ENCODE measurements around the gene IGFBP2. TPM values are rescaled to one million over a fixed set of nuclear protein-coding genes. Genes with fewer than 3 reads are reported as not detected.
A peak's percentile ranks its signal among the peaks of the same experiment; 100 is the strongest.

Gene IGFBP2
- total RNA-seq, 1 donor from 2014 or later: 136 TPM

- no peak for DNase-seq
Measured at GRCh38 chr2:216694826-216695217, 61.6 kb downstream of the IGFBP2 start.

DNA sequence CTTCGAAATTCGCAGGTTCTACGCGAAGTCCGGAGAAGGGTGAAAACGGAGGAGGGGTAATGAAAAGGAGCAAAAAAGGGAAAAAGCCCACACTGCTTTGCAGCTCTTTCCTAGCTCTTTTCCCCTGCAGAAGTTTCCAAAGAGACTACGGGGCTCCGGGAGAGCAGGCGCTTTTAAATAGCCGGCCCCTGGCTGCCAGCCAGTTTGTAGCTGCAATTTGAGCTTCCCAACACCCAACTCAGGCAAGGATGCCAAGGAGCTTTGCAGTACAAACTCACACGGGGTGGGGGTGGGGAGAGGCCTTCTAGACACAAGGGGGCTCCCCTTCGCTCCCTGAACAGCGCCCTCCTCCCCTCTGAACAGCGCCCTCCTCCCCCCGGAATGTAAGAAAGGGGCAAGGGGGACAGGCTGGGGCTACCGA is 62.2 kb downstream of the IGFBP2 start, which contains the start of gene IGFBP5:
IGFBP5 (minus strand) TSS at position 149 of the 421 bp plus-strand sequence. CDS start 774 bp downstream, outside the sequence.
- intact Hi-C loops (cut with micrococcal nuclease): loop anchor here (5.0 to 10.0 kb wide), 4 partner anchors 289 to 817 kb away; no protein-coding TSS in a partner anchor
- Histone ChIP-seq H3K27me3 (ENCODE audit: low read depth) (peaks cover 8% of the 10 kb centered on the region), H3K4me3 (peak within 1 kb of the TSS; percentile 73), H3K27ac (replicated peaks) (peak within 1 kb of the TSS; percentile 94), H3K36me3 (no peaks in the 10 kb centered on the region), H3K4me1 (peaks cover 88% of the 10 kb centered on the region), H3K9me3 (replicated peaks) (no peaks in the 10 kb centered on the region)
- TF ChIP-seq, protein P1, sequence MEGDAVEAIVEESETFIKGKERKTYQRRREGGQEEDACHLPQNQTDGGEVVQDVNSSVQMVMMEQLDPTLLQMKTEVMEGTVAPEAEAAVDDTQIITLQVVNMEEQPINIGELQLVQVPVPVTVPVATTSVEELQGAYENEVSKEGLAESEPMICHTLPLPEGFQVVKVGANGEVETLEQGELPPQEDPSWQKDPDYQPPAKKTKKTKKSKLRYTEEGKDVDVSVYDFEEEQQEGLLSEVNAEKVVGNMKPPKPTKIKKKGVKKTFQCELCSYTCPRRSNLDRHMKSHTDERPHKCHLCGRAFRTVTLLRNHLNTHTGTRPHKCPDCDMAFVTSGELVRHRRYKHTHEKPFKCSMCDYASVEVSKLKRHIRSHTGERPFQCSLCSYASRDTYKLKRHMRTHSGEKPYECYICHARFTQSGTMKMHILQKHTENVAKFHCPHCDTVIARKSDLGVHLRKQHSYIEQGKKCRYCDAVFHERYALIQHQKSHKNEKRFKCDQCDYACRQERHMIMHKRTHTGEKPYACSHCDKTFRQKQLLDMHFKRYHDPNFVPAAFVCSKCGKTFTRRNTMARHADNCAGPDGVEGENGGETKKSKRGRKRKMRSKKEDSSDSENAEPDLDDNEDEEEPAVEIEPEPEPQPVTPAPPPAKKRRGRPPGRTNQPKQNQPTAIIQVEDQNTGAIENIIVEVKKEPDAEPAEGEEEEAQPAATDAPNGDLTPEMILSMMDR (IDR thresholded peaks at IDR 0.05; ENCODE audit: borderline replicate concordance): peak; percentile 23
- peak; percentile 92 for DNase-seq

More at GRCh38 chr2:216694826-216695217, 61.6 kb downstream of the IGFBP2 start:
- H3K36me3 ChIP-seq: no peaks in the 10 kb centered on the region
- intact Hi-C loops (cut with micrococcal nuclease): loop anchor here (5.0 to 10.0 kb wide), 4 partner anchors 290 to 817 kb away; no protein-coding TSS in a partner anchor
- peak overlapping the region; percentile 94 for H3K27ac ChIP-seq (replicated peaks)
- no peaks in the 10 kb centered on the region for H3K9me3 ChIP-seq (replicated peaks)
- peak overlapping the region; percentile 73 for H3K4me3 ChIP-seq
- TF ChIP-seq, protein P1 (IDR thresholded peaks at IDR 0.05; ENCODE audit: borderline replicate concordance): no peak
- peaks cover 8% of the 10 kb centered on the region for H3K27me3 ChIP-seq (ENCODE audit: low read depth)
- peaks cover 88% of the 10 kb centered on the region for H3K4me1 ChIP-seq

DNA sequence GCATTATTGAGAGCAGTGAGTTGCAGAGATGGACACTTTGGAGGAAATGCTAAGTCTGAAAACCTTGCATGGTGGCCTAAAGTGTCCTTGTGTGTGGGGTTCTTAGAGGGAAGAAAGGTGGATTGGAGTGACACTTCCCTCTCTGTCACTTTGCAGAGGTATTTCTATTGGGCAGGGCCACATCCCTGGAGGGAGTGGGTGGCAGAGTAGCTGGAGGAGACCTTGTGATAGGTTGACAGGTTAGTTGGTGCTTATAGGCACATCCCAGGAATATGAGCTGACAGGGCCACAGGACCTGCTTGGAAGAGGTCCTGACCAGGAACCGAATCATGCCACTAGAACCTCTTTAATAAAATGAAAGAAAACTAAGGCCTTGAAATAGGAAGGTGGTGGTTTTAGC is 63.1 kb downstream of the IGFBP2 start:
- Histone ChIP-seq H3K9me3 (replicated peaks) (no peaks in the 10 kb centered on the region), H3K27me3 (ENCODE audit: low read depth) (peaks cover 8% of the 10 kb centered on the region), H3K36me3 (no peaks in the 10 kb centered on the region), H3K27ac (replicated peaks) (peak overlapping the region; percentile 94), H3K4me1 (peaks cover 88% of the 10 kb centered on the region), H3K4me3 (no peak overlapping the region)
- TF ChIP-seq, protein P1 (IDR thresholded peaks at IDR 0.05; ENCODE audit: borderline replicate concordance): no peak
- intact Hi-C loops (cut with micrococcal nuclease): loop anchor here (5.0 to 10.0 kb wide), 4 partner anchors 288 to 816 kb away; no protein-coding TSS in a partner anchor
- DNase-seq: no peak

GRCh38 chr2:216696751-216697560 is 63.7 kb downstream of the IGFBP2 start:
- no peak for DNase-seq
- Histone ChIP-seq H3K36me3 (no peaks in the 10 kb centered on the region), H3K9me3 (replicated peaks) (no peaks in the 10 kb centered on the region), H3K27ac (replicated peaks) (peak overlapping the region; percentile 94), H3K4me3 (no peak overlapping the region), H3K4me1 (peaks cover 88% of the 10 kb centered on the region), H3K27me3 (ENCODE audit: low read depth) (peaks cover 8% of the 10 kb centered on the region)
- TF ChIP-seq, protein P1 (IDR thresholded peaks at IDR 0.05; ENCODE audit: borderline replicate concordance): peak; percentile 63
- intact Hi-C loops (cut with micrococcal nuclease): loop anchor here (5.0 to 10.0 kb wide), 4 partner anchors 288 to 815 kb away; no protein-coding TSS in a partner anchor

DNA sequence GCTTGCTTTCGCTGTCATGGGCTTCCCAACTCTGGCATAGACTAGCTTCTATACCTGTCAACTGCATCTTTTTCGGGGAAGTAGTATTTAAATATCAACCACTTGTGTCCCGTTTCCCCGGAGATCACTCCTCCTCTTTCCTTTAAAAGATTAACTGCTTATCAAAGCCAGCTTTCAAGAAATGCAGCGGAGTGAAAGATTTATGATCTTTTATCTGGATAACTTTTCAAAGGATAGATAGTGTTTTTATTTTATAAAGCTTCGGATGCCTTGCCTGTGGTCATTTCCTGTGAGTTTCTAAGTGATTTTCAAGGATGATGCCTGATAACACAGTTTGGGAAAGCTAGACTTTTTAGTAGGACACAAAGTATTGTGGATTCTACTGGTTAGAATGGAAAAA is 65.1 kb downstream of the IGFBP2 start:
- Histone ChIP-seq H3K27ac (replicated peaks) (peak overlapping the region; percentile 94), H3K9me3 (replicated peaks) (no peaks in the 10 kb centered on the region), H3K4me3 (no peak overlapping the region), H3K4me1 (peaks cover 90% of the 10 kb centered on the region), H3K27me3 (ENCODE audit: low read depth) (peaks cover 8% of the 10 kb centered on the region), H3K36me3 (no peaks in the 10 kb centered on the region)
- intact Hi-C loops (cut with micrococcal nuclease): loop anchor here (5.0 to 10.0 kb wide), 4 partner anchors 287 to 814 kb away; no protein-coding TSS in a partner anchor
- TF ChIP-seq, protein P1 (IDR thresholded peaks at IDR 0.05; ENCODE audit: borderline replicate concordance): no peak
- no peak for DNase-seq
